IMR-90 (cell line): ENCODE data around the gene WFDC6. TPM values are rescaled to one million over a fixed set of nuclear protein-coding genes. Genes with fewer than 3 reads are reported as not detected.

Source experiments
- ATAC-seq: fragments of 200-7000 bp; cut with Tn5 transposase; 2 replicates; pipeline ENCODE4 v1.9.1; 2020; ENCODE audit warnings: low read depth, mild to moderate bottlenecking, moderate library complexity
- BruUV-seq: library from RNA; stranded (reverse); fragments of 400-500 nt; replicated peaks from 2 replicates; lab custom pipeline; 2021; lab: Mats Ljungman, UMichigan
- CTCF ChIA-PET: fragments of 300-600 bp; formaldehyde crosslinking; extraction: SDS; loops from one replicate; lab custom pipeline; 2021; ENCODE audit warnings: antibody characterized with exemption; lab: Yijun Ruan, JAX
- POLR2A ChIA-PET: fragments of 300-600 bp; sonication (Branson Sonifier 250); formaldehyde crosslinking; loops from one replicate; lab custom pipeline; 2022; ENCODE audit warnings: antibody characterized with exemption; ENCODE audit not compliant: unreplicated experiment; lab: Charles Lee
- DNase-seq: peaks from one replicate; pipeline ENCODE4 v3.0.0; 2013
- H2AFZ ChIP-seq: replicated peaks from 2 replicates; pipeline ENCODE3; 2013; ENCODE audit warnings: low read length, mild to moderate bottlenecking; ENCODE audit not compliant: poor library complexity
- H2AK5ac ChIP-seq: 2 replicates; pipeline ENCODE4 v1.6.1; 2013; ENCODE audit warnings: low read depth, low read length, inconsistent platforms
- H2AK9ac ChIP-seq: replicated peaks from 2 replicates; pipeline ENCODE3; 2013; ENCODE audit warnings: mild to moderate bottlenecking, low read depth, low read length, moderate library complexity; ENCODE audit not compliant: poor library complexity
- H2BK120ac ChIP-seq: 2 replicates; pipeline ENCODE4 v1.6.1; 2013; ENCODE audit warnings: low read depth, low read length, inconsistent platforms
- H2BK15ac ChIP-seq: 3 replicates; pipeline ENCODE4 v1.6.1; 2013; ENCODE audit warnings: low read depth, low read length, inconsistent platforms
- H2BK20ac ChIP-seq: 2 replicates; pipeline ENCODE4 v1.6.1; 2013; ENCODE audit warnings: low read depth, mild to moderate bottlenecking, inconsistent platforms, low read length, moderate library complexity
- H2BK5ac ChIP-seq: 2 replicates; pipeline ENCODE4 v1.6.1; 2013; ENCODE audit warnings: mild to moderate bottlenecking, low read depth, low read length, inconsistent platforms; ENCODE audit not compliant: poor library complexity, severe bottlenecking
- H3K14ac ChIP-seq: replicated peaks from 2 replicates; pipeline ENCODE4 v1.6.1; 2013; ENCODE audit warnings: low read depth, low read length, inconsistent platforms
- H3K18ac ChIP-seq: 2 replicates; pipeline ENCODE4 v1.6.1; 2013; ENCODE audit warnings: low read depth, low read length, control low read depth
- H3K23ac ChIP-seq: 2 replicates; pipeline ENCODE4 v1.6.1; 2013; ENCODE audit warnings: low read depth, low read length, inconsistent platforms
- H3K27ac ChIP-seq: 2 replicates; pipeline ENCODE4 v1.5.1; 2013; ENCODE audit warnings: mild to moderate bottlenecking, control low read depth, low read length; ENCODE audit not compliant: insufficient read depth
- H3K27me3 ChIP-seq: 2 replicates; pipeline ENCODE4 v1.6.1; 2013; ENCODE audit warnings: low read length; ENCODE audit not compliant: control insufficient read depth, insufficient read depth
- H3K36me3 ChIP-seq: 2 replicates; pipeline ENCODE4 v1.6.1; 2013; ENCODE audit warnings: low read length, mixed read lengths; ENCODE audit not compliant: control insufficient read depth, insufficient read depth
- H3K4ac ChIP-seq: 2 replicates; pipeline ENCODE4 v1.6.1; 2013; ENCODE audit warnings: low read depth, low read length, inconsistent platforms
- H3K4me1 ChIP-seq: 2 replicates; pipeline ENCODE4 v1.6.1; 2013; ENCODE audit warnings: low read length, mixed read lengths; ENCODE audit not compliant: control insufficient read depth, insufficient read depth
- H3K4me2 ChIP-seq: 2 replicates; pipeline ENCODE4 v1.6.1; 2013; ENCODE audit warnings: low read depth, mild to moderate bottlenecking, control low read depth, low read length, moderate library complexity
- H3K4me3 ChIP-seq: 2 replicates; pipeline ENCODE4 v1.5.1; 2013; ENCODE audit warnings: low read depth, mild to moderate bottlenecking, control low read depth, low read length, moderate library complexity; ENCODE audit not compliant: insufficient read depth
- H3K56ac ChIP-seq: 2 replicates; pipeline ENCODE4 v1.6.1; 2013; ENCODE audit warnings: low read length, inconsistent platforms; ENCODE audit not compliant: insufficient read depth; ENCODE audit errors: extremely low read depth
- H3K79me1 ChIP-seq, 2 experiments: 2 replicates each; pipeline ENCODE4 v1.6.1; 2013; ENCODE audit warnings: low read length in 2 of 2, inconsistent platforms in 1 of 2, low read depth in 1 of 2
- H3K9ac ChIP-seq: 2 replicates; pipeline ENCODE4 v1.6.1; 2013; ENCODE audit warnings: low read depth, low read length, control low read depth
- H3K9me1 ChIP-seq: 2 replicates; pipeline ENCODE4 v1.6.1; 2013; ENCODE audit warnings: low read length, inconsistent platforms; ENCODE audit not compliant: insufficient read depth
- H3K9me3 ChIP-seq: 2 replicates; pipeline ENCODE4 v1.6.1; 2013; ENCODE audit warnings: low read length; ENCODE audit not compliant: control insufficient read depth, insufficient read depth
- H4K20me1 ChIP-seq: 2 replicates; pipeline ENCODE4 v1.6.1; 2013; ENCODE audit warnings: low read length, inconsistent platforms; ENCODE audit not compliant: insufficient read depth
- H4K5ac ChIP-seq: 2 replicates; pipeline ENCODE4 v1.6.1; 2013; ENCODE audit warnings: mild to moderate bottlenecking, low read depth, low read length, control low read depth
- H4K8ac ChIP-seq, 2 experiments: 2 replicates each; pipeline ENCODE4 v1.6.1; 2013; ENCODE audit warnings: low read depth in 2 of 2, low read length in 2 of 2, control low read depth in 1 of 2, inconsistent platforms in 1 of 2
- H4K91ac ChIP-seq: 2 replicates; pipeline ENCODE4 v1.6.1; 2013; ENCODE audit warnings: low read depth, low read length, inconsistent platforms; ENCODE audit not compliant: insufficient read depth
- BHLHE40 ChIP-seq: fragments of 150-350 bp; IDR thresholded peaks from 2 replicates; pipeline ENCODE4 v1.6.1; 2016; ENCODE audit warnings: mild to moderate bottlenecking, low read depth, low read length
- CEBPB ChIP-seq: IDR thresholded peaks from 2 replicates; pipeline ENCODE4 v1.6.1; 2012; ENCODE audit warnings: low read depth, low read length, improper control_type of control experiment
- CHD1 ChIP-seq: IDR thresholded peaks from 2 replicates; pipeline ENCODE4 v1.6.1; 2012; ENCODE audit warnings: low read depth, low read length, improper control_type of control experiment
- CTCF ChIP-seq: conservative IDR thresholded peaks from 2 replicates; pipeline ENCODE4 v1.5.1; 2012; ENCODE audit warnings: mild to moderate bottlenecking, low read depth, low read length, improper control_type of control experiment
- ELK1 ChIP-seq: fragments of 150-350 bp; IDR thresholded peaks from 2 replicates; pipeline ENCODE4 v1.6.1; 2016; ENCODE audit warnings: low read depth, mild to moderate bottlenecking, low read length, moderate library complexity, borderline replicate concordance
- FOS ChIP-seq: fragments of 150-350 bp; IDR thresholded peaks from 2 replicates; pipeline ENCODE4 v1.6.1; 2016; ENCODE audit warnings: low read depth, low read length
- MAFK ChIP-seq: IDR thresholded peaks from 2 replicates; pipeline ENCODE4 v1.6.1; 2012; ENCODE audit warnings: low read depth, low read length, improper control_type of control experiment
- MAZ ChIP-seq: IDR thresholded peaks from 2 replicates; pipeline ENCODE4 v1.6.1; 2012; ENCODE audit warnings: low read depth, mild to moderate bottlenecking, low read length, improper control_type of control experiment, moderate library complexity, borderline replicate concordance
- MXI1 ChIP-seq: IDR thresholded peaks from 2 replicates; pipeline ENCODE4 v1.6.1; 2012; ENCODE audit warnings: low read depth, mild to moderate bottlenecking, low read length, moderate library complexity, borderline replicate concordance
- NFE2L2 ChIP-seq: fragments of 150-350 bp; IDR thresholded peaks from 2 replicates; pipeline ENCODE4 v1.6.1; 2016; ENCODE audit warnings: low read depth, mild to moderate bottlenecking, low read length
- RAD21 ChIP-seq: IDR thresholded peaks from 2 replicates; pipeline ENCODE4 v1.6.1; 2012; ENCODE audit warnings: low read length, improper control_type of control experiment
- SMC3 ChIP-seq: fragments of 150-350 bp; IDR thresholded peaks from 2 replicates; pipeline ENCODE4 v1.6.1; 2016; ENCODE audit warnings: low read depth, mild to moderate bottlenecking, antibody characterized with exemption, low read length, moderate library complexity
- USF2 ChIP-seq: fragments of 150-350 bp; IDR thresholded peaks from 2 replicates; pipeline ENCODE4 v1.6.1; 2017; ENCODE audit warnings: mild to moderate bottlenecking, antibody characterized with exemption, low read length, low read depth
- dilution Hi-C: fragments of 300-500 bp; cut with HindIII; formaldehyde crosslinking; loops from one replicate; pipeline ENCODE4 v1.14.3; 2018; ENCODE audit warnings: low sequenced_read_pairs; ENCODE audit not compliant: unreplicated experiment
- in situ Hi-C: fragments of 300-500 bp; cut with MboI; formaldehyde crosslinking; loops from 3 replicates; pipeline ENCODE4 v1.14.3; 2019; ENCODE audit warnings: low sequenced_read_pairs, inconsistent platforms, mixed read lengths
- intact Hi-C: fragments of 100-400 bp; cut with micrococcal nuclease; formaldehyde crosslinking; loops from 2 replicates; pipeline ENCODE4 v1.10.0; 2022
- polyA plus RNA-seq, 3 experiments: library from polyadenylated mRNA; depleted of rRNA; stranded (reverse); fragments of >200 nt; gene quantifications; 2 replicates each; pipeline ENCODE4 v1.2.3, GENCODE V29; 2012; ENCODE audit warnings: low replicate concordance in 1 of 3
- total RNA-seq: library from RNA; depleted of rRNA; stranded (reverse); fragments of >200 nt; gene quantifications from 2 replicates; pipeline ENCODE4 v1.2.3, GENCODE V29; 2012

The WFDC6 gene
- total and polyA plus RNA-seq, 2 of the 4 experiments (the other 2 are of a cell fraction) = not detected

GRCh38 chr20:45581702-45582101, 42.4 kb upstream of the WFDC6 start:
- Histone ChIP-seq H2AK5ac (no peak overlapping the region), H3K9me1 (no peaks in the 10 kb centered on the region), H3K4ac (no peak overlapping the region), H3K14ac (no peak overlapping the region), H4K20me1 (no peaks in the 10 kb centered on the region), H2AFZ (no peak overlapping the region), H3K4me3 (no peak overlapping the region), H4K8ac (no peak overlapping the region), H3K4me2 (no peak overlapping the region), H2AK9ac (no peak overlapping the region), H3K9ac (no peak overlapping the region), H4K5ac (no peak overlapping the region), H4K91ac (no peak overlapping the region), H2BK20ac (no peak overlapping the region), H3K4me1 (no peaks in the 10 kb centered on the region), H3K27me3 (no peaks in the 10 kb centered on the region), H3K18ac (no peak overlapping the region), H3K36me3 (no peaks in the 10 kb centered on the region), H3K79me1 (no peaks in the 10 kb centered on the region), H3K9me3 (no peaks in the 10 kb centered on the region), H3K56ac (no peak overlapping the region), H2BK15ac (no peak overlapping the region), H2BK120ac (no peak overlapping the region), H2BK5ac (no peak overlapping the region), H3K23ac (no peak overlapping the region), H3K27ac (no peak overlapping the region)
- ChIA-PET CTCF (no interaction called here), POLR2A (no interaction called here)
- in situ Hi-C loops = no loop called here
- TF ChIP-seq RAD21 = no peak
- TF ChIP-seq CHD1 = no peak
- TF ChIP-seq MAZ = no peak
- no peak for TF ChIP-seq CTCF
- TF ChIP-seq SMC3 = no peak
- no peak for TF ChIP-seq FOS
- TF ChIP-seq CEBPB = no peak
- TF ChIP-seq ELK1 = no peak
- no peak for TF ChIP-seq MAFK
- no peak for TF ChIP-seq BHLHE40
- TF ChIP-seq NFE2L2 = no peak
- TF ChIP-seq MXI1 = no peak
- no peak for TF ChIP-seq USF2
- intact Hi-C loops = no loop called here
- DNase-seq (no peak), ATAC-seq (no peak)
- dilution Hi-C loops = no loop called here
- BruUV-seq = no TSS peak
